Activated B cell treated with CpG ODN at 0.5 μM for 24 hours (primary cell): Measurements from ENCODE around the gene ANXA2. TPM values are rescaled to one million over a fixed set of nuclear protein-coding genes. Genes with fewer than 3 reads are reported as not detected.
A peak's percentile ranks its signal among the peaks of the same experiment; 100 is the strongest.

ENCODE experiments used
- ATAC-seq: fragments of 200-7000 bp; cut with Tn5 transposase; one replicate; pipeline ENCODE4 v1.10.0; 2021; ENCODE audit warnings: low read depth, mild to moderate bottlenecking, moderate library complexity
- CTCF ChIA-PET: fragments of 350-600 bp; sonication (Branson Sonifier 250); formaldehyde crosslinking; loops from one replicate; lab custom pipeline; 2021; ENCODE audit warnings: antibody characterized with exemption; lab: Charles Lee
- POLR2A ChIA-PET: fragments of 350-600 bp; sonication (Branson Sonifier 250); formaldehyde crosslinking; loops from one replicate; lab custom pipeline; 2021; ENCODE audit warnings: antibody characterized with exemption; lab: Charles Lee
- DNase-seq: peaks from one replicate; pipeline ENCODE4 v3.0.0; 2022
- H3K27ac Mint-ChIP-seq: one replicate; pipeline ENCODE4 v1.8.0; 2020; ENCODE audit warnings: mixed read lengths
- H3K27me3 Mint-ChIP-seq: one replicate; pipeline ENCODE4 v1.8.0; 2021; ENCODE audit warnings: mixed read lengths
- H3K36me3 Mint-ChIP-seq: one replicate; pipeline ENCODE4 v1.8.0; 2021; ENCODE audit warnings: low read depth, mixed read lengths
- H3K4me1 Mint-ChIP-seq: one replicate; pipeline ENCODE4 v1.8.0; 2021; ENCODE audit warnings: mixed read lengths
- H3K4me3 Mint-ChIP-seq: one replicate; pipeline ENCODE4 v1.8.0; 2020; ENCODE audit warnings: mild to moderate bottlenecking, mixed read lengths
- H3K9me3 Mint-ChIP-seq: one replicate; pipeline ENCODE4 v1.8.0; 2020; ENCODE audit warnings: mixed read lengths
- CTCF ChIP-seq: fragments of 200-600 bp; IDR thresholded peaks from one replicate; pipeline ENCODE4 v1.8.0; 2022; ENCODE audit warnings: antibody characterized with exemption, mild to moderate bottlenecking
- intact Hi-C: fragments of 100-400 bp; cut with micrococcal nuclease; formaldehyde crosslinking; loops from one replicate; pipeline ENCODE4 v1.15.1; 2024
- total RNA-seq: library from RNA; stranded (reverse); gene quantifications from 2 replicates; pipeline ENCODE4 v1.2.3, GENCODE V29; 2022

The ANXA2 gene
- total RNA-seq: 218 and 231 TPM in 2 replicates

GRCh38 chr15:60397772-60398445 lies at the start of gene ANXA2:
TSS of gene ANXA2 (minus strand) at chr15:60397986. CDS start at chr15:60386075, 11,911 bp downstream.
- no peak for TF ChIP-seq CTCF
- DNase-seq (peak; percentile 76), ATAC-seq (peak; percentile 75)
- Mint-ChIP-seq H3K27ac (peak within 1 kb of the TSS; percentile 95), H3K4me1 (peaks cover 42% of the 10 kb centered on the region), H3K4me3 (peak within 1 kb of the TSS; percentile 96), H3K9me3 (no peaks in the 10 kb centered on the region), H3K27me3 (no peaks in the 10 kb centered on the region), H3K36me3 (peaks cover 33% of the 10 kb centered on the region)
- intact Hi-C loops: loop anchor here (1.0 to 10.0 kb wide), 5 partner anchors 10 to 1667 kb away; partner anchors contain the start of genes BNIP2, C2CD4A, ICE2 and VPS13C
- ChIA-PET POLR2A (interaction anchor here (0.5 to 1.9 kb wide), 13 partner anchors 9 to 999 kb away, joined by 3 to 27 read pairs (median 5); partner anchors contain the start of genes BNIP2 and ICE2), CTCF (interaction anchor here (1.1 kb wide), 1 partner anchor 123 kb away, joined by 3 read pairs; no protein-coding TSS in a partner anchor)

- TF ChIP-seq CTCF: no peak
- H3K27ac Mint-ChIP-seq: no peak overlapping the region
- ATAC-seq (no peak), DNase-seq (no peak)
- no peaks in the 10 kb centered on the region for H3K27me3 Mint-ChIP-seq
- ChIA-PET CTCF (interaction anchor here (0.9 to 2.6 kb wide), 5 partner anchors 76 to 117 kb away, joined by 3 to 18 read pairs (median 4); no protein-coding TSS in a partner anchor), POLR2A (no interaction called here)
- intact Hi-C loops: loop anchor here (1.0 to 5.0 kb wide), 2 partner anchors 47 to 85 kb away; partner anchors contain the start of gene ANXA2
- H3K4me3 Mint-ChIP-seq: no peak overlapping the region
- H3K4me1 Mint-ChIP-seq: no peaks in the 10 kb centered on the region
- no peaks in the 10 kb centered on the region for H3K9me3 Mint-ChIP-seq
- peaks cover 55% of the 10 kb centered on the region for H3K36me3 Mint-ChIP-seq
These were observed 46.6 kb upstream of the ANXA2 start for GRCh38 chr15:60444289-60444912.

DNA sequence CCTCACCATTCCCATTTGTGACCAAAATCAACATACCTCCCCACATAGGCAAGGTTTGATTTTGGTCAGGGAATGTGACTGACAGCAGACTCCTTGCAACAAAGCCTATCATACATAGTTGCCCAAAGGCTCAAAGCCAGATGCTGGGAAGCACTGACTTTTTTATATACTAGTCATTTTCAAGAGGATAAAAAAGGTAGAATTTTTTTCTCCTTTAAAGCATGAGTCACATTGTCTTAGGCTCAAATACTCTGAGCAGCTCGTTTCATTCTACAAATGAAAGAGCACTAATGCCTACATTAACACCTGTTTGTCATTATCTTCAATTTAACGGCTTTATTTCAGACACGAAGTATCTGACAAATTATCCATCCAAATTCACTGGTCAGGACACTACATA lies 45.0 kb upstream of the ANXA2 start:
- Mint-ChIP-seq H3K4me3 (no peak overlapping the region), H3K4me1 (no peaks in the 10 kb centered on the region), H3K9me3 (no peaks in the 10 kb centered on the region), H3K27ac (no peak overlapping the region), H3K27me3 (no peaks in the 10 kb centered on the region), H3K36me3 (peaks cover 47% of the 10 kb centered on the region)
- no peak for DNase-seq
- POLR2A ChIA-PET: no interaction called here
- CTCF ChIA-PET: interaction anchor here (0.6 to 2.6 kb wide), 2 partner anchors 83 to 84 kb away, joined by 3 to 18 read pairs; no protein-coding TSS in a partner anchor
- no peak for ATAC-seq
- intact Hi-C loops: loop anchor here (5.0 kb wide), 1 partner anchor 45 kb away; the partner anchor contains the start of gene ANXA2
- TF ChIP-seq CTCF: no peak

DNA sequence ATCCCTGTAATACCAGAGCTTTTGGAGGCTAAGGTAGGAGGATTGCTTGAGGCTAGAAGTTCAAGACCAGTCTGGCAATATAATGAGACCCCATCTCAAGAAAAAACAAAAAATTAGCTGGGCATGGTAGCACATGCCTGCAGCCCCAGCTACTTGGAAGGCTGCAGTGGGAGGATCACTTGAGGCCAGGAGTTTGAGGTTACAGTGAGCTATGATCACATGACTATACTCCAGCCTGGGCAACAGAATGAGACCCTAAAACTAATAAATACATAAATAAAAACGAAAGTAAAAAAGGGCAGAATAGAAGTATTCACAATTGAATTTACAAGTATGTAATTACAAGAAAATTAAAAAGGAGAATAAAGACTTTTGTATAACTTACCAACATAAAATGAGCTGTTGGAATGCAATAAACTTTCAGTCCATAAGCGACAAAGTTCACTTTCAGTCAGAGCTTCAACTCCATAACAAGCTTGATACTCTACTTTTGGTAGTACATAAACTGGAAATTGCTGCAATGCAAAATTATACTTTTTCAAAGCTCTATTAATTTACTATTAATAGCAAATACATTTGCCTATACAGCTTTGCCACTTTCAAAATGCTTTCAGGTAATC lies 44.4 kb upstream of the ANXA2 start:
- H3K4me1 Mint-ChIP-seq: no peaks in the 10 kb centered on the region
- intact Hi-C loops: loop anchor here (5.0 kb wide), 1 partner anchor 45 kb away; the partner anchor contains the start of gene ANXA2
- H3K27ac Mint-ChIP-seq: no peak overlapping the region

More for the DNA sequence above, 44.4 kb upstream of the ANXA2 start:
- H3K9me3 Mint-ChIP-seq: no peaks in the 10 kb centered on the region
- DNase-seq (no peak), ATAC-seq (no peak)
- H3K27me3 Mint-ChIP-seq: no peaks in the 10 kb centered on the region
- no peak overlapping the region for H3K4me3 Mint-ChIP-seq
- CTCF ChIA-PET: interaction anchor here (0.6 kb wide), 1 partner anchor 83 kb away, joined by 3 read pairs; no protein-coding TSS in a partner anchor
- TF ChIP-seq CTCF: no peak
- POLR2A ChIA-PET: no interaction called here
- peaks cover 44% of the 10 kb centered on the region for H3K36me3 Mint-ChIP-seq
